ENCODE measurements around the gene SLC35A2. TPM values are rescaled to one million over a fixed set of nuclear protein-coding genes. Genes with fewer than 3 reads are reported as not detected.

Gene SLC35A2
- total and polyA plus RNA-seq, 3 experiments from 2014 or later, result 13.2 to 27.2 (median 27.1) TPM

GRCh38 chrX:48924270-48924669, 12.8 kb upstream of the SLC35A2 start:
- Histone ChIP-seq H3K27ac (ENCODE audit: low read depth, low read length) (no peak overlapping the region), H3K9me3 (ENCODE audit: low read length) (no peaks in the 10 kb centered on the region), H3K36me3 (ENCODE audit: insufficient read depth, low read length) (peaks cover 14% of the 10 kb centered on the region), H3K4me1 (ENCODE audit: insufficient read depth, low read length) (peaks cover 34% of the 10 kb centered on the region), H3K27me3 (ENCODE audit: insufficient read depth, low read length, poor library complexity, severe bottlenecking) (no peaks in the 10 kb centered on the region), H3K4me3 (ENCODE audit: low read length) (no peak overlapping the region)
- Mint-ChIP-seq H3K36me3 (peaks cover 0 to 59% (median 14%) of the 10 kb centered on the region in 3 donors), H3K4me3 (peak overlapping the region in 4 of 7 donors; percentile 17 to 30 (median 20)), H3K9me3 (no peaks in the 10 kb centered on the region), H3K27ac (peak overlapping the region; percentile 77 to 89 (median 84)), H3K4me1 (peaks cover 45 to 69% (median 51%) of the 10 kb centered on the region in 3 donors), H3K27me3 (peaks cover 0 to 6% of the 10 kb centered on the region in 2 donors)
- ChIA-PET POLR2A (no interaction called here), CTCF (no interaction called here)
- DNase-seq, result no peak

GRCh38 chrX:48923771-48924170, 12.3 kb upstream of the SLC35A2 start:
- Mint-ChIP-seq H3K36me3 (peaks cover 0 to 60% (median 14%) of the 10 kb centered on the region in 3 donors), H3K9me3 (no peaks in the 10 kb centered on the region), H3K4me3 (peak overlapping the region in 2 of 7 donors; percentile 22 to 30), H3K4me1 (peaks cover 45 to 71% (median 51%) of the 10 kb centered on the region in 3 donors), H3K27me3 (peaks cover 0 to 6% of the 10 kb centered on the region in 2 donors), H3K27ac (peak overlapping the region in 7 of 8 donors; percentile 78 to 89 (median 84))
- no peak for DNase-seq
- Histone ChIP-seq H3K27ac (ENCODE audit: low read depth, low read length) (no peak overlapping the region), H3K9me3 (ENCODE audit: low read length) (no peaks in the 10 kb centered on the region), H3K4me1 (ENCODE audit: insufficient read depth, low read length) (peaks cover 34% of the 10 kb centered on the region), H3K36me3 (ENCODE audit: insufficient read depth, low read length) (peaks cover 14% of the 10 kb centered on the region), H3K4me3 (ENCODE audit: low read length) (no peak overlapping the region), H3K27me3 (ENCODE audit: insufficient read depth, low read length, poor library complexity, severe bottlenecking) (no peaks in the 10 kb centered on the region)
- ChIA-PET CTCF (no interaction called here), POLR2A (interaction anchor here (0.6 kb wide), 1 partner anchor 10 kb away, joined by 3 read pairs; no protein-coding TSS in a partner anchor)

- peak overlapping the region; percentile 22 for H3K27ac ChIP-seq (ENCODE audit: low read depth, low read length)
- POLR2A ChIA-PET, result interaction anchor here (1.3 to 2.4 kb wide), 2 partner anchors 34 to 37 kb away, joined by 3 to 10 read pairs; partner anchors contain the start of gene OTUD5
- peak overlapping the region; percentile 95 to 98 (median 96) for H3K4me3 Mint-ChIP-seq
- H3K36me3 ChIP-seq (ENCODE audit: insufficient read depth, low read length), result peaks cover 18% of the 10 kb centered on the region
- no peaks in the 10 kb centered on the region for H3K9me3 ChIP-seq (ENCODE audit: low read length)
- peak overlapping the region; percentile 90 for H3K4me3 ChIP-seq (ENCODE audit: low read length)
- no peaks in the 10 kb centered on the region for H3K27me3 ChIP-seq (ENCODE audit: insufficient read depth, low read length, poor library complexity, severe bottlenecking)
- peaks cover 40% of the 10 kb centered on the region for H3K4me1 ChIP-seq (ENCODE audit: insufficient read depth, low read length)
- H3K27me3 Mint-ChIP-seq, result peaks cover 0 to 9% of the 10 kb centered on the region in 2 donors
- peaks cover 10 to 63% (median 17%) of the 10 kb centered on the region in 3 donors for H3K36me3 Mint-ChIP-seq
- CTCF ChIA-PET, result interaction anchor here (2.5 kb wide), 1 partner anchor 16 kb away, joined by 10 read pairs; no protein-coding TSS in a partner anchor
- peaks cover 0 to 3% (median 0%) of the 10 kb centered on the region in 5 donors for H3K9me3 Mint-ChIP-seq
- H3K27ac Mint-ChIP-seq, result peak overlapping the region; percentile 85 to 96 (median 93)
- no peak for DNase-seq
- H3K4me1 Mint-ChIP-seq, result peaks cover 59 to 73% (median 60%) of the 10 kb centered on the region in 3 donors
These were observed 9.3 kb upstream of the SLC35A2 start for GRCh38 chrX:48920718-48921104.

- peaks cover 0 to 3% (median 0%) of the 10 kb centered on the region in 5 donors for H3K9me3 Mint-ChIP-seq
- ChIA-PET CTCF (interaction anchor here (2.5 kb wide), 1 partner anchor 17 kb away, joined by 10 read pairs; no protein-coding TSS in a partner anchor), POLR2A (interaction anchor here (0.8 to 2.4 kb wide), 6 partner anchors 16 to 38 kb away, joined by 3 to 10 read pairs (median 6); partner anchors contain the start of genes OTUD5, PQBP1 and TIMM17B)
- Histone ChIP-seq H3K36me3 (ENCODE audit: insufficient read depth, low read length) (peaks cover 19% of the 10 kb centered on the region), H3K4me1 (ENCODE audit: insufficient read depth, low read length) (peaks cover 46% of the 10 kb centered on the region), H3K27ac (ENCODE audit: low read depth, low read length) (peak overlapping the region; percentile 95), H3K4me3 (ENCODE audit: low read length) (peak overlapping the region; percentile 90), H3K27me3 (ENCODE audit: insufficient read depth, low read length, poor library complexity, severe bottlenecking) (no peaks in the 10 kb centered on the region), H3K9me3 (ENCODE audit: low read length) (no peaks in the 10 kb centered on the region)
- H3K27me3 Mint-ChIP-seq, result peaks cover 0 to 6% of the 10 kb centered on the region in 2 donors
- H3K36me3 Mint-ChIP-seq, result peaks cover 10 to 62% (median 12%) of the 10 kb centered on the region in 3 donors
- H3K4me1 Mint-ChIP-seq, result peaks cover 58 to 74% (median 61%) of the 10 kb centered on the region in 3 donors
- DNase-seq, result peak in 3 of 5 donors; percentile 50 to 65 (median 52)
- H3K4me3 Mint-ChIP-seq, result peak overlapping the region; percentile 95 to 98 (median 96)
- peak overlapping the region; percentile 85 to 96 (median 93) for H3K27ac Mint-ChIP-seq
These were observed 8.7 kb upstream of the SLC35A2 start for GRCh38 chrX:48919947-48920717.

- Histone ChIP-seq H3K27ac (ENCODE audit: low read depth, low read length) (peak overlapping the region; percentile 95), H3K4me3 (ENCODE audit: low read length) (peak overlapping the region; percentile 90), H3K4me1 (ENCODE audit: insufficient read depth, low read length) (peaks cover 52% of the 10 kb centered on the region), H3K27me3 (ENCODE audit: insufficient read depth, low read length, poor library complexity, severe bottlenecking) (no peaks in the 10 kb centered on the region), H3K36me3 (ENCODE audit: insufficient read depth, low read length) (peaks cover 26% of the 10 kb centered on the region), H3K9me3 (ENCODE audit: low read length) (no peaks in the 10 kb centered on the region)
- ChIA-PET CTCF (interaction anchor here (1.5 to 2.5 kb wide), 2 partner anchors 18 to 38 kb away, joined by 4 to 10 read pairs; partner anchors contain the start of gene OTUD5), POLR2A (interaction anchor here (0.8 to 2.4 kb wide), 6 partner anchors 17 to 39 kb away, joined by 3 to 10 read pairs (median 6); partner anchors contain the start of genes OTUD5, PQBP1 and TIMM17B)
- Mint-ChIP-seq H3K4me1 (peaks cover 62 to 78% (median 66%) of the 10 kb centered on the region in 3 donors), H3K36me3 (peaks cover 12 to 66% (median 15%) of the 10 kb centered on the region in 3 donors), H3K9me3 (peaks cover 0 to 3% (median 0%) of the 10 kb centered on the region in 5 donors), H3K27me3 (peaks cover 0 to 6% of the 10 kb centered on the region in 2 donors), H3K4me3 (peak overlapping the region; percentile 95 to 98 (median 96)), H3K27ac (peak overlapping the region; percentile 74 to 96 (median 93))
- DNase-seq, result peak in 1 of 5 donors; percentile 65
These were observed 8.0 kb upstream of the SLC35A2 start for GRCh38 chrX:48919360-48919841.

GRCh38 chrX:48918643-48919340, 7.3 kb upstream of the SLC35A2 start, which contains the start of gene PIM2:
TSS of gene PIM2 (minus strand) at chrX:48919024. CDS start at chrX:48918834, 190 bp downstream.
- Histone ChIP-seq H3K36me3 (ENCODE audit: insufficient read depth, low read length) (peaks cover 32% of the 10 kb centered on the region), H3K9me3 (ENCODE audit: low read length) (no peaks in the 10 kb centered on the region), H3K27ac (ENCODE audit: low read depth, low read length) (peak within 1 kb of the TSS; percentile 95), H3K27me3 (ENCODE audit: insufficient read depth, low read length, poor library complexity, severe bottlenecking) (no peaks in the 10 kb centered on the region), H3K4me1 (ENCODE audit: insufficient read depth, low read length) (peaks cover 52% of the 10 kb centered on the region), H3K4me3 (ENCODE audit: low read length) (peak within 1 kb of the TSS; percentile 94)
- peaks cover 0 to 3% of the 10 kb centered on the region in 2 donors for H3K27me3 Mint-ChIP-seq
- peak; percentile 83 to 96 (median 93) for DNase-seq
- CTCF ChIA-PET, result interaction anchor here (1.5 to 2.5 kb wide), 2 partner anchors 18 to 39 kb away, joined by 4 to 10 read pairs; partner anchors contain the start of gene OTUD5
- POLR2A ChIA-PET, result interaction anchor here (0.8 to 2.4 kb wide), 4 partner anchors 17 to 39 kb away, joined by 3 to 10 read pairs (median 8); partner anchors contain the start of genes OTUD5, PQBP1 and TIMM17B
- H3K4me3 Mint-ChIP-seq, result peak within 1 kb of the TSS; percentile 95 to 98 (median 96)
- peak within 1 kb of the TSS; percentile 74 to 97 (median 94) for H3K27ac Mint-ChIP-seq
- peaks cover 11 to 66% (median 16%) of the 10 kb centered on the region in 3 donors for H3K36me3 Mint-ChIP-seq
- H3K4me1 Mint-ChIP-seq, result peaks cover 62 to 78% (median 66%) of the 10 kb centered on the region in 3 donors
- H3K9me3 Mint-ChIP-seq, result peaks cover 0 to 3% (median 0%) of the 10 kb centered on the region in 5 donors

GRCh38 chrX:48918301-48918642, 6.8 kb upstream of the SLC35A2 start:
- peaks cover 64 to 82% (median 71%) of the 10 kb centered on the region in 3 donors for H3K4me1 Mint-ChIP-seq
- Histone ChIP-seq H3K4me1 (ENCODE audit: insufficient read depth, low read length) (peaks cover 55% of the 10 kb centered on the region), H3K4me3 (ENCODE audit: low read length) (peak overlapping the region; percentile 94), H3K36me3 (ENCODE audit: insufficient read depth, low read length) (peaks cover 33% of the 10 kb centered on the region), H3K27me3 (ENCODE audit: insufficient read depth, low read length, poor library complexity, severe bottlenecking) (no peaks in the 10 kb centered on the region), H3K9me3 (ENCODE audit: low read length) (no peaks in the 10 kb centered on the region), H3K27ac (ENCODE audit: low read depth, low read length) (peak overlapping the region; percentile 95)
- CTCF ChIA-PET, result interaction anchor here (1.0 to 1.5 kb wide), 2 partner anchors 19 to 39 kb away, joined by 3 to 4 read pairs; partner anchors contain the start of gene OTUD5
- POLR2A ChIA-PET, result no interaction called here
- H3K4me3 Mint-ChIP-seq, result peak overlapping the region; percentile 95 to 98 (median 96)
- H3K9me3 Mint-ChIP-seq, result peaks cover 0 to 3% (median 0%) of the 10 kb centered on the region in 5 donors
- H3K27me3 Mint-ChIP-seq, result peaks cover 0 to 3% of the 10 kb centered on the region in 2 donors
- H3K27ac Mint-ChIP-seq, result peak overlapping the region; percentile 74 to 97 (median 93)
- peaks cover 11 to 67% (median 16%) of the 10 kb centered on the region in 3 donors for H3K36me3 Mint-ChIP-seq
- no peak for DNase-seq

Measured in CD8-positive, alpha-beta memory T cell (primary cell).